WTC11 (cell line): Measurements from ENCODE around the gene TNRC6C. TPM values are rescaled to one million over a fixed set of nuclear protein-coding genes. Genes with fewer than 3 reads are reported as not detected.

Source experiments
- ATAC-seq: fragments of 200-7000 bp; cut with Tn5 transposase; 2 replicates; pipeline ENCODE4 v1.10.0; 2021; ENCODE audit warnings: mild to moderate bottlenecking, moderate library complexity
- CTCF ChIA-PET: fragments of 300-600 bp; sonication (Branson Sonifier 250); formaldehyde crosslinking; loops from one replicate; lab custom pipeline; 2021; ENCODE audit warnings: antibody characterized with exemption; lab: Charles Lee
- POLR2A ChIA-PET: fragments of 350-600 bp; sonication (Branson Sonifier 250); formaldehyde crosslinking; loops from one replicate; lab custom pipeline; 2021; ENCODE audit warnings: antibody characterized with exemption; lab: Charles Lee
- DNase-seq: peaks from one replicate; pipeline ENCODE4 v3.0.0; 2021; ENCODE audit warnings: low spot score
- H3K27ac Mint-ChIP-seq: 2 replicates; pipeline ENCODE4 v1.8.0; 2021; ENCODE audit warnings: mixed read lengths
- H3K27me3 Mint-ChIP-seq: 2 replicates; pipeline ENCODE4 v1.8.0; 2021; ENCODE audit warnings: low read depth, mild to moderate bottlenecking, moderate library complexity, mixed read lengths
- H3K36me3 Mint-ChIP-seq: 2 replicates; pipeline ENCODE4 v1.8.0; 2021; ENCODE audit warnings: mixed read lengths
- H3K4me1 Mint-ChIP-seq: 2 replicates; pipeline ENCODE4 v1.8.0; 2022; ENCODE audit warnings: mixed read lengths
- H3K4me3 Mint-ChIP-seq: 2 replicates; pipeline ENCODE4 v1.8.0; 2021; ENCODE audit warnings: mild to moderate bottlenecking, moderate library complexity, mixed read lengths
- H3K9me3 Mint-ChIP-seq: 2 replicates; pipeline ENCODE4 v1.8.0; 2021; ENCODE audit warnings: mixed read lengths
- CBFB ChIP-seq: sonication (generic); formaldehyde crosslinking; IDR thresholded peaks from 2 replicates; pipeline ENCODE4 v1.8.1; 2022; ENCODE audit warnings: mild to moderate bottlenecking, low read depth, missing genetic modification reagents
- CREM ChIP-seq: sonication (generic); formaldehyde crosslinking; IDR thresholded peaks from 2 replicates; pipeline ENCODE4 v1.8.1; 2022; ENCODE audit warnings: mild to moderate bottlenecking, missing genetic modification reagents, moderate library complexity
- E2F1 ChIP-seq: sonication (generic); formaldehyde crosslinking; IDR thresholded peaks from 2 replicates; pipeline ENCODE4 v1.8.0; 2022; ENCODE audit warnings: mild to moderate bottlenecking, missing genetic modification reagents
- ETV6 ChIP-seq: sonication (generic); formaldehyde crosslinking; IDR thresholded peaks from 2 replicates; pipeline ENCODE4 v1.8.1; 2022; ENCODE audit warnings: mild to moderate bottlenecking, missing genetic modification reagents
- HMGA2 ChIP-seq: fragments of 250-450 bp; sonication (Bioruptor Pico); IDR thresholded peaks from 2 replicates; pipeline ENCODE4 v1.4.0; 2021; ENCODE audit warnings: mild to moderate bottlenecking, moderate library complexity
- MYBL2 ChIP-seq: sonication (generic); formaldehyde crosslinking; IDR thresholded peaks from 2 replicates; pipeline ENCODE4 v1.8.1; 2023; ENCODE audit warnings: mild to moderate bottlenecking, moderate library complexity, missing genetic modification reagents
- NFE2L1 ChIP-seq: sonication (generic); formaldehyde crosslinking; IDR thresholded peaks from 2 replicates; pipeline ENCODE4 v1.8.1; 2023; ENCODE audit warnings: missing genetic modification reagents
- NR1H2 ChIP-seq: sonication (generic); formaldehyde crosslinking; IDR thresholded peaks from 2 replicates; pipeline ENCODE4 v1.9.0; 2021; ENCODE audit warnings: mild to moderate bottlenecking, moderate library complexity, missing genetic modification reagents
- RELA ChIP-seq: sonication (generic); formaldehyde crosslinking; IDR thresholded peaks from 2 replicates; pipeline ENCODE4 v1.8.1; 2022; ENCODE audit warnings: missing genetic modification reagents, mild to moderate bottlenecking, borderline replicate concordance
- TCF7 ChIP-seq: sonication (generic); formaldehyde crosslinking; IDR thresholded peaks from 2 replicates; pipeline ENCODE4 v1.8.0; 2022; ENCODE audit warnings: mild to moderate bottlenecking, low read depth, missing genetic modification reagents, moderate library complexity
- ZBTB21 ChIP-seq: sonication (generic); formaldehyde crosslinking; IDR thresholded peaks from 2 replicates; pipeline ENCODE4 v1.8.1; 2023; ENCODE audit warnings: mild to moderate bottlenecking, missing genetic modification reagents, borderline replicate concordance
- ZNF138 ChIP-seq: sonication (generic); formaldehyde crosslinking; conservative IDR thresholded peaks from 2 replicates; pipeline ENCODE4 v1.8.1; 2022; ENCODE audit warnings: mild to moderate bottlenecking, moderate library complexity, missing genetic modification reagents
- ZNF232 ChIP-seq: sonication (generic); formaldehyde crosslinking; IDR thresholded peaks from 2 replicates; pipeline ENCODE4 v1.8.0; 2022; ENCODE audit warnings: mild to moderate bottlenecking, missing genetic modification reagents
- ZNF281 ChIP-seq: sonication (generic); formaldehyde crosslinking; IDR thresholded peaks from 2 replicates; pipeline ENCODE4 v1.8.0; 2023; ENCODE audit warnings: mild to moderate bottlenecking, missing genetic modification reagents
- ZNF317 ChIP-seq: sonication (generic); formaldehyde crosslinking; IDR thresholded peaks from 2 replicates; pipeline ENCODE4 v1.8.1; 2023; ENCODE audit warnings: low read depth, mild to moderate bottlenecking, moderate library complexity, missing genetic modification reagents, borderline replicate concordance
- ZNF396 ChIP-seq: fragments of 250-450 bp; sonication (Bioruptor Pico); IDR thresholded peaks from 2 replicates; pipeline ENCODE4 v1.8.0; 2021; ENCODE audit warnings: mild to moderate bottlenecking, moderate library complexity, borderline replicate concordance
- ZNF425 ChIP-seq: fragments of 250-450 bp; sonication (Bioruptor Pico); conservative IDR thresholded peaks from 2 replicates; pipeline ENCODE4 v1.9.0; 2021; ENCODE audit warnings: mild to moderate bottlenecking
- total RNA-seq: library from RNA; stranded (reverse); gene quantifications from 3 replicates; pipeline ENCODE4 v1.2.3, GENCODE V29; 2021
- TF ChIP-seq, protein P1 (sequence below): fragments of 200-600 bp; IDR thresholded peaks from 2 replicates; pipeline ENCODE4 v1.8.0; 2022; ENCODE audit warnings: antibody characterized with exemption
- TF ChIP-seq, protein P2 (sequence below): sonication (generic); formaldehyde crosslinking; IDR thresholded peaks from 2 replicates; pipeline ENCODE4 v1.8.1; 2022; ENCODE audit warnings: low read depth, mild to moderate bottlenecking, moderate library complexity, missing genetic modification reagents, borderline replicate concordance
- TF ChIP-seq, protein P3 (sequence below): sonication (generic); formaldehyde crosslinking; IDR thresholded peaks from 2 replicates; pipeline ENCODE4 v1.8.1; 2023; ENCODE audit warnings: mild to moderate bottlenecking, missing genetic modification reagents

The TNRC6C gene
- total RNA-seq, 1 experiment from 2014 or later: 52.3 TPM

- peaks cover 26% of the 10 kb centered on the region for H3K4me1 Mint-ChIP-seq
- H3K4me3 Mint-ChIP-seq: peak overlapping the region; percentile 80
- H3K9me3 Mint-ChIP-seq: no peaks in the 10 kb centered on the region
- ATAC-seq: no peak
- ChIA-PET POLR2A (interaction anchor here (1.1 kb wide), 1 partner anchor 60 kb away, joined by 4 read pairs; the partner anchor contains the start of genes AFMID and TK1), CTCF (interaction anchor here (1.0 to 4.6 kb wide), 5 partner anchors 13 to 50 kb away, joined by 3 to 65 read pairs (median 4); no protein-coding TSS in a partner anchor)
- TF ChIP-seq CBFB (CRISPR knock-in tag) (no peak), NR1H2 (CRISPR knock-in tag) (no peak), E2F1 (CRISPR knock-in tag) (no peak), ZNF317 (CRISPR knock-in tag) (no peak), ZNF396 (CRISPR knock-in tag) (no peak), ZNF232 (CRISPR knock-in tag) (no peak), ZBTB21 (CRISPR knock-in tag) (no peak), HMGA2 (CRISPR knock-in tag) (no peak), ZNF425 (no peak), TCF7 (CRISPR knock-in tag) (no peak), CREM (no peak), MYBL2 (no peak), ZNF281 (CRISPR knock-in tag) (no peak), ETV6 (CRISPR knock-in tag) (no peak), RELA (no peak), ZNF138 (CRISPR knock-in tag) (no peak), NFE2L1 (CRISPR knock-in tag) (no peak)
- TF ChIP-seq, protein P1, sequence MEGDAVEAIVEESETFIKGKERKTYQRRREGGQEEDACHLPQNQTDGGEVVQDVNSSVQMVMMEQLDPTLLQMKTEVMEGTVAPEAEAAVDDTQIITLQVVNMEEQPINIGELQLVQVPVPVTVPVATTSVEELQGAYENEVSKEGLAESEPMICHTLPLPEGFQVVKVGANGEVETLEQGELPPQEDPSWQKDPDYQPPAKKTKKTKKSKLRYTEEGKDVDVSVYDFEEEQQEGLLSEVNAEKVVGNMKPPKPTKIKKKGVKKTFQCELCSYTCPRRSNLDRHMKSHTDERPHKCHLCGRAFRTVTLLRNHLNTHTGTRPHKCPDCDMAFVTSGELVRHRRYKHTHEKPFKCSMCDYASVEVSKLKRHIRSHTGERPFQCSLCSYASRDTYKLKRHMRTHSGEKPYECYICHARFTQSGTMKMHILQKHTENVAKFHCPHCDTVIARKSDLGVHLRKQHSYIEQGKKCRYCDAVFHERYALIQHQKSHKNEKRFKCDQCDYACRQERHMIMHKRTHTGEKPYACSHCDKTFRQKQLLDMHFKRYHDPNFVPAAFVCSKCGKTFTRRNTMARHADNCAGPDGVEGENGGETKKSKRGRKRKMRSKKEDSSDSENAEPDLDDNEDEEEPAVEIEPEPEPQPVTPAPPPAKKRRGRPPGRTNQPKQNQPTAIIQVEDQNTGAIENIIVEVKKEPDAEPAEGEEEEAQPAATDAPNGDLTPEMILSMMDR: no peak
- TF ChIP-seq, protein P2, sequence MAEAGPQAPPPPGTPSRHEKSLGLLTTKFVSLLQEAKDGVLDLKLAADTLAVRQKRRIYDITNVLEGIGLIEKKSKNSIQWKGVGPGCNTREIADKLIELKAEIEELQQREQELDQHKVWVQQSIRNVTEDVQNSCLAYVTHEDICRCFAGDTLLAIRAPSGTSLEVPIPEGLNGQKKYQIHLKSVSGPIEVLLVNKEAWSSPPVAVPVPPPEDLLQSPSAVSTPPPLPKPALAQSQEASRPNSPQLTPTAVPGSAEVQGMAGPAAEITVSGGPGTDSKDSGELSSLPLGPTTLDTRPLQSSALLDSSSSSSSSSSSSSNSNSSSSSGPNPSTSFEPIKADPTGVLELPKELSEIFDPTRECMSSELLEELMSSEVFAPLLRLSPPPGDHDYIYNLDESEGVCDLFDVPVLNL (CRISPR knock-in tag): no peak
- TF ChIP-seq, protein P3, sequence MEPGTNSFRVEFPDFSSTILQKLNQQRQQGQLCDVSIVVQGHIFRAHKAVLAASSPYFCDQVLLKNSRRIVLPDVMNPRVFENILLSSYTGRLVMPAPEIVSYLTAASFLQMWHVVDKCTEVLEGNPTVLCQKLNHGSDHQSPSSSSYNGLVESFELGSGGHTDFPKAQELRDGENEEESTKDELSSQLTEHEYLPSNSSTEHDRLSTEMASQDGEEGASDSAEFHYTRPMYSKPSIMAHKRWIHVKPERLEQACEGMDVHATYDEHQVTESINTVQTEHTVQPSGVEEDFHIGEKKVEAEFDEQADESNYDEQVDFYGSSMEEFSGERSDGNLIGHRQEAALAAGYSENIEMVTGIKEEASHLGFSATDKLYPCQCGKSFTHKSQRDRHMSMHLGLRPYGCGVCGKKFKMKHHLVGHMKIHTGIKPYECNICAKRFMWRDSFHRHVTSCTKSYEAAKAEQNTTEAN: no peak
- TF ChIP-seq, all 79 proteins: peak for 0
- no peak for DNase-seq
- peaks cover 4% of the 10 kb centered on the region; the same call in 1 of the 2 replicates for H3K27me3 Mint-ChIP-seq
- H3K27ac Mint-ChIP-seq: no peak overlapping the region
- H3K36me3 Mint-ChIP-seq: peaks cover 14% of the 10 kb centered on the region
Observed at GRCh38 chr17:78126895-78127238, 168.4 kb downstream of the TNRC6C start.
